Kidney epithelial cell (primary cell): ENCODE results near the gene STK32A. TPM values are rescaled to one million over a fixed set of nuclear protein-coding genes. Genes with fewer than 3 reads are reported as not detected.

Experiments used
- DNase-seq: peaks from one replicate; pipeline ENCODE4 v3.0.0-alpha.2; 2010; ENCODE audit warnings: low read depth
- H3K27me3 ChIP-seq: 2 replicates; pipeline ENCODE4 v1.6.0; 2011; ENCODE audit warnings: low read length; ENCODE audit not compliant: control insufficient read depth, insufficient read depth
- H3K36me3 ChIP-seq: 2 replicates; pipeline ENCODE4 v1.5.1; 2011; ENCODE audit warnings: low read length; ENCODE audit not compliant: control insufficient read depth, insufficient read depth
- H3K4me3 ChIP-seq: 2 replicates; pipeline ENCODE4 v1.5.1; 2011; ENCODE audit warnings: low read depth, mild to moderate bottlenecking, control low read depth, low read length
- total RNA-seq: library from RNA; depleted of rRNA; stranded (reverse); fragments of >200 nt; gene quantifications from 2 replicates; pipeline ENCODE4 v1.2.3, GENCODE V29; 2015
- TF ChIP-seq, protein P1 (sequence below): IDR thresholded peaks from 2 replicates; pipeline ENCODE4 v1.5.1; 2011; ENCODE audit warnings: mild to moderate bottlenecking, moderate library complexity, low read length, control low read depth, inconsistent platforms; ENCODE audit not compliant: insufficient read depth, poor library complexity, severe bottlenecking

STK32A gene
- total RNA-seq, 1 donor from 2014 or later = 3.7 TPM

DNA sequence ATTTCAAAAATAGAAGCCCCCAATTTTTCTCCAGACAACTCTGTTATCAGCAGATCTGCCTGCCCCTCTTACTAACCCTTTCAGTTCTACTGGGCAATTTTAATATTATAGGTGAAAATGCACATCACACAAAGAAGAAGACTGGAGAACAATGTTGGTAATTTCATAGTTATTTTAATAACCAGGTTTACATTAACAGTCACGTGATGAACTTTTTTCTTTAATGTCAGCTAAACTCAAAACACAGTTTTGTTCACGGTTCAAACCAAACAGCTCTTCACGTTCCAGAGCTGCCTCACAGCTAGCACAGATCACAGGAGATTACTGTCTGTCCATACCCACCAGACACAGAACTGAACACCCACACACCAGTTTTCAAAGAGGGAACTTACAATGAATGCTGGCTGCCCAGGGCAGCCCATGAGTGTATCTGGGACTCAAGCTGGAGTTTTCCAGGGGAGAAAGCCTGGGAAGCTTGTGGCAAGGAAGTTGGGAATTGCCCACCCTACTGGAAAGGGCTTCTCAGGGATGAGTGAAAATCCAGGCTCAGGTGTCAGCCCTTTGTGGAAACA lies 155.9 kb downstream of the STK32A start:
- no peak for DNase-seq
- H3K36me3 ChIP-seq = peaks cover 3% of the 10 kb centered on the region
- no peaks in the 10 kb centered on the region for H3K27me3 ChIP-seq
- no peak overlapping the region for H3K4me3 ChIP-seq
- TF ChIP-seq, protein P1, sequence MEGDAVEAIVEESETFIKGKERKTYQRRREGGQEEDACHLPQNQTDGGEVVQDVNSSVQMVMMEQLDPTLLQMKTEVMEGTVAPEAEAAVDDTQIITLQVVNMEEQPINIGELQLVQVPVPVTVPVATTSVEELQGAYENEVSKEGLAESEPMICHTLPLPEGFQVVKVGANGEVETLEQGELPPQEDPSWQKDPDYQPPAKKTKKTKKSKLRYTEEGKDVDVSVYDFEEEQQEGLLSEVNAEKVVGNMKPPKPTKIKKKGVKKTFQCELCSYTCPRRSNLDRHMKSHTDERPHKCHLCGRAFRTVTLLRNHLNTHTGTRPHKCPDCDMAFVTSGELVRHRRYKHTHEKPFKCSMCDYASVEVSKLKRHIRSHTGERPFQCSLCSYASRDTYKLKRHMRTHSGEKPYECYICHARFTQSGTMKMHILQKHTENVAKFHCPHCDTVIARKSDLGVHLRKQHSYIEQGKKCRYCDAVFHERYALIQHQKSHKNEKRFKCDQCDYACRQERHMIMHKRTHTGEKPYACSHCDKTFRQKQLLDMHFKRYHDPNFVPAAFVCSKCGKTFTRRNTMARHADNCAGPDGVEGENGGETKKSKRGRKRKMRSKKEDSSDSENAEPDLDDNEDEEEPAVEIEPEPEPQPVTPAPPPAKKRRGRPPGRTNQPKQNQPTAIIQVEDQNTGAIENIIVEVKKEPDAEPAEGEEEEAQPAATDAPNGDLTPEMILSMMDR = no peak

DNA sequence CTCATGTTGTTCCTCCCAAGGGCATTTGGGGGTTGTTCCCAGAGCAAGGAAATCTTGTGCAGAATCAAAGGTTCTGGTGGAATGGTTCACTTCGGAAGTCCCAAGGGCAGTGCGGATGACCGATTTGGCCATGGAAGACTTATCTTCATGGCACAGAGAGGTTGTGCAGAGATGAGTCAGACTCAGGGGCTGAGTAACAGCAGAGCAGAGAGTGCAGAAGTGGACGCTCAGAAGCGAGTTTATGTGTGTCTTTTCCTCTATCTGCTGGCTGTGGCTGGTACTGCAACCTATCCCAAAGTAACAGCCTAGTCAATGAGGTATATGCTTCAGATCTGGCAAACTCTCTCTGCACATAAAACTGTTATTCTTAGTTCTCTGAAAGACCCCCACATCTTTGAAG lies 157.0 kb downstream of the STK32A start:
- H3K4me3 ChIP-seq = no peak overlapping the region
- peak; percentile 65 for DNase-seq
- no peaks in the 10 kb centered on the region for H3K27me3 ChIP-seq
- peaks cover 5% of the 10 kb centered on the region for H3K36me3 ChIP-seq
- TF ChIP-seq, protein P1 = peak; percentile 60

DNA sequence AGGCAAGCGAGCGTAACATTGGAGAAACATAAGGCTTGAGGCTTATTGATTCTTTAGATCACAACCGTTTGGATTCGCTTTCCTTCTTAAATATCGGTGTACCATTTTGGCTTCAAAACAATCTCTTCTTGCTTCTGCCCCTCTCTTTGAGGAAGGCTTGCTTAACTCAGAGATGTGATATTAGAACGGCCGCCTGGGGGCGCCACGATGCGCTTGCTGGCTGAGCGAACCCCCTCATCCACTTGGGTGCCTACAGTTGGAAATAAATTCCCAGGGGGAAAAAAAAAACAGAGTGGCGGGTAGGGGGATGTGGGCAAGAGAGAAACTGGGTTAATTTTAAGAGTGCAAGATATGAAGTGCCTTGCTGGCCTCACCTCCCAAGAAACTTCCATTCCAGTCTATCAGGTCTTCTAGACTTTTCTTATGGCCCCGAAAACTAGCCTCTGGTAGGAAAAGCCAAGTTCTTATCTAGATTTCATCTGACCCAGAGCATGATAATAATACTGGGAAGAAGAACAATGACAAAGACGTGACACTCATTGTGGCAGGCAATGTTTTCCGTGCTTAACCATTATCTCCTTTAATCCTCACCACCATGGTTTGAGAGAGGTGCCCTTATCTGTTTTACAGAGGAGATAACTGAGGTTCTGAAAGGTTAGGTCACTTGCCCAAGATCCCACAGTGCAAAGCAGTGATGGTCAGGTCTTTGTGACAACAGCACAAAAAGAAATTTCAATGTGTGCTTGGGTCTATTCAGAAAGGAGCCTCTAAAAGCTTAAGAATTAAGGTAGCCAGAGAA lies 159.2 kb downstream of the STK32A start:
- Histone ChIP-seq H3K27me3 (no peaks in the 10 kb centered on the region), H3K4me3 (no peak overlapping the region), H3K36me3 (peaks cover 7% of the 10 kb centered on the region)
- TF ChIP-seq, protein P1 = peak; percentile 39
- DNase-seq = no peak

DNA sequence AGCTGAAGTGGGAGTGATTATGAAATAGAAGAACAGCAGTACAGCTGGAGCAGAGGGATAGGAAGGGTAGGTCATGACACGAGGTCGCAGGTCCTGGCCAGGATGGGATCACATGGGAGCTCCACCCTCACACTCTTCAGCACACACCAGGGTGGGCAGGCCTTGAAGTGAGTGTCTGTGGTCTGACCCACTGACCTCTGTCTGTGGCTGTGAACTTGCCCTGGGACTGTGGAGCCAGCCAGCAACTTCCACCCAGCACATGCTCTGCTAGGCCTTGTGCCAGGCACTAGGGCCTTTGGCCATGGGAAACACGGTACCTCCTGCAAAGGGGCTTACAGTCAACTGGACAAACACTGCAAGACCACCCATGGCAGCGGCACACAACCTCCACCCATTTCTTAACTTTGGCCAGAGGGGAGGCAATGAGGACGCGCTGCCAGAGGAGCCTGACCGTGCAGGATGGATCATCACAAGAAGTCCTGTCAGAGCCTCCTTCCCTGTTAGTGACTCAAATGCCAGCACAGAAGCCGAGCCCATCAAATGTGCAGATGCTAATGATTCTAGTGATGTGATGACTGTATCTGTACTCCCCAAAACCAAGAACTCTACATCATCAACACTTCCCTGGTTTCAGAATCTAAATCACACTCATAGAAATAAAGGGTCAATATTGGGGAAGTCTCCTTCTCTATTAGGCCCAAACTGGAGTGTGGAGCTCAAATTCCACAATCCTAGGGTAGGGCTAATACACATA lies 161.4 kb downstream of the STK32A start:
- Histone ChIP-seq H3K36me3 (peaks cover 7% of the 10 kb centered on the region), H3K4me3 (no peak overlapping the region), H3K27me3 (no peaks in the 10 kb centered on the region)
- DNase-seq = no peak
- TF ChIP-seq, protein P1 = no peak

DNA sequence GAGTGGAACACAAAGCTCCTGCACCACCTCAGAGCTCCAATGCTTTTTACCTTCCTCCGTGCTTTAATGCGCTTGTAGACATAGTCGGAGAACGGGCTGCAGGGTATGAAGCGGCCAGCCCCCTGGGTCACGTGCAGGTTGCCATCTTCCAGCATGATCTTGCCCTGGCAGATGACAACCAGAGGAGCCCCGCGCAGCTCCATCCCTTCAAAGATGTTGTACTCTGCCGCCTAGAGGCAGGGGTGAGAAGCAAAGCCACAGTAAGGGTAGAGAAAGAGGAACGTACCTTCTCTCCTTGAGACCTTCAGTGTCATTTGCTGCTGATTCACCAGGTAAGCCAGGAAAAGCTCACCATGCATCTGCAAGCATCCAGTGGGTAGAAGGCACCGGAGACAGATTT lies 162.8 kb downstream of the STK32A start:
- peaks cover 7% of the 10 kb centered on the region for H3K36me3 ChIP-seq
- no peaks in the 10 kb centered on the region for H3K27me3 ChIP-seq
- no peak for DNase-seq
- TF ChIP-seq, protein P1 = no peak
- no peak overlapping the region for H3K4me3 ChIP-seq
